Loucy (cell line): Measurements from ENCODE around the gene DES.

Experiments
- H2AFZ ChIP-seq: fragments of 200-600 bp; sonication (generic); 2 replicates; pipeline ENCODE4 v1.6.0; 2016; ENCODE audit warnings: antibody characterized with exemption, mild to moderate bottlenecking, low read length, moderate library complexity
- H3F3A ChIP-seq: fragments of 200-600 bp; 2 replicates; pipeline ENCODE4 v1.6.0; 2016; ENCODE audit warnings: antibody characterized with exemption, low read depth, mild to moderate bottlenecking
- H3K27me3 ChIP-seq: fragments of 200-600 bp; sonication (generic); 2 replicates; pipeline ENCODE4 v1.6.1; 2014; ENCODE audit warnings: low read length, mild to moderate bottlenecking; ENCODE audit not compliant: insufficient read depth, poor library complexity, severe bottlenecking
- H3K36me3 ChIP-seq: fragments of 200-600 bp; sonication (generic); 2 replicates; pipeline ENCODE4 v1.6.1; 2016; ENCODE audit warnings: low read length; ENCODE audit not compliant: insufficient read depth
- H3K4me1 ChIP-seq: fragments of 200-600 bp; sonication (generic); 2 replicates; pipeline ENCODE4 v1.5.1; 2014; ENCODE audit warnings: low read length, mild to moderate bottlenecking; ENCODE audit not compliant: insufficient read depth, poor library complexity, severe bottlenecking
- H3K4me2 ChIP-seq: fragments of 200-600 bp; sonication (generic); 2 replicates; pipeline ENCODE4 v1.6.0; 2014; ENCODE audit warnings: antibody characterized with exemption, low read length, low read depth, mild to moderate bottlenecking; ENCODE audit not compliant: poor library complexity, severe bottlenecking
- H3K4me3 ChIP-seq: fragments of 200-600 bp; sonication (generic); 2 replicates; pipeline ENCODE4 v1.5.1; 2014; ENCODE audit warnings: low read length, mild to moderate bottlenecking, mixed read lengths; ENCODE audit not compliant: poor library complexity, severe bottlenecking
- H3K79me2 ChIP-seq: fragments of 200-600 bp; sonication (generic); 2 replicates; pipeline ENCODE4 v1.6.1; 2014; ENCODE audit warnings: low read length; ENCODE audit not compliant: insufficient read depth
- H3K9ac ChIP-seq: fragments of 200-600 bp; sonication (generic); 2 replicates; pipeline ENCODE4 v1.6.0; 2014; ENCODE audit warnings: mild to moderate bottlenecking, low read depth, low read length, moderate library complexity; ENCODE audit not compliant: poor library complexity, severe bottlenecking
- H3K9me2 ChIP-seq: fragments of 200-600 bp; sonication (generic); replicated peaks from 2 replicates; pipeline ENCODE4 v1.6.1; 2016; ENCODE audit warnings: low read depth, low read length, mixed read lengths
- H3K9me3 ChIP-seq: fragments of 200-600 bp; sonication (generic); 2 replicates; pipeline ENCODE4 v1.6.1; 2014; ENCODE audit warnings: mild to moderate bottlenecking, antibody characterized with exemption, low read length, low read depth; ENCODE audit not compliant: insufficient read depth
- H4K20me1 ChIP-seq: fragments of 200-600 bp; sonication (generic); 2 replicates; pipeline ENCODE4 v1.6.0; 2014; ENCODE audit warnings: antibody characterized with exemption, low read length, mild to moderate bottlenecking; ENCODE audit not compliant: insufficient read depth, poor library complexity, severe bottlenecking
- EZH2phosphoT487 ChIP-seq: fragments of 200-600 bp; IDR thresholded peaks from 2 replicates; pipeline ENCODE4 v1.6.1; 2018; ENCODE audit warnings: antibody characterized with exemption, mild to moderate bottlenecking, moderate library complexity, borderline replicate concordance
- TF ChIP-seq, protein P1 (sequence below): fragments of 200-600 bp; sonication (generic); conservative IDR thresholded peaks from 2 replicates; pipeline ENCODE4 v1.5.1; 2014; ENCODE audit warnings: mild to moderate bottlenecking, antibody characterized with exemption, low read length

Gene DES

DNA sequence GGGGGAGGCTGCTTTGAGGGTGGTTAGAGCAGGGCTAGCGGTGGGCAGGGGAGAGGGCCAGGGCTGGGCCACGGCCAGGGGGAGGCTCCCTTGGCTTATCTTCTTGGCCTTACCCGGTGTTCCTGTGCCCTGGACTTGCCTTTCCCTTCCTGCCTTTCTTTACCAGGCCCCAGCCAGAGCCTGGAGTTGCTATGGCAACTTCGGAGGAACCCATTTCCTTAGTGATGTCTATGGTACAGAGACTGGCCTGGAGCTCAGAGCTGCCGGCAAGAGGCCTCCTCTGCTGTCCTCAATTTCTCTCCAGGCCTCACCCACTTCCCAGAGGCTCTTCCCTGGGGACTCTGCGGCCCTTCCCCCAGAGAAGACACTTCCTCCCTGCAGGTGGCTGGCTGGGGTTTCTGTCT is 27.9 kb downstream of the DES start:
- Histone ChIP-seq H3K9me3 (no peaks in the 10 kb centered on the region), H3K79me2 (no peaks in the 10 kb centered on the region), H3K36me3 (no peaks in the 10 kb centered on the region), H3K27me3 (no peaks in the 10 kb centered on the region), H2AFZ (no peak overlapping the region), H3K4me1 (peaks cover 9% of the 10 kb centered on the region), H3K4me3 (no peak overlapping the region), H3K9ac (no peak overlapping the region), H3F3A (no peaks in the 10 kb centered on the region), H3K4me2 (peak overlapping the region; percentile 12), H3K9me2 (no peaks in the 10 kb centered on the region), H4K20me1 (no peaks in the 10 kb centered on the region)
- TF ChIP-seq, protein P1, sequence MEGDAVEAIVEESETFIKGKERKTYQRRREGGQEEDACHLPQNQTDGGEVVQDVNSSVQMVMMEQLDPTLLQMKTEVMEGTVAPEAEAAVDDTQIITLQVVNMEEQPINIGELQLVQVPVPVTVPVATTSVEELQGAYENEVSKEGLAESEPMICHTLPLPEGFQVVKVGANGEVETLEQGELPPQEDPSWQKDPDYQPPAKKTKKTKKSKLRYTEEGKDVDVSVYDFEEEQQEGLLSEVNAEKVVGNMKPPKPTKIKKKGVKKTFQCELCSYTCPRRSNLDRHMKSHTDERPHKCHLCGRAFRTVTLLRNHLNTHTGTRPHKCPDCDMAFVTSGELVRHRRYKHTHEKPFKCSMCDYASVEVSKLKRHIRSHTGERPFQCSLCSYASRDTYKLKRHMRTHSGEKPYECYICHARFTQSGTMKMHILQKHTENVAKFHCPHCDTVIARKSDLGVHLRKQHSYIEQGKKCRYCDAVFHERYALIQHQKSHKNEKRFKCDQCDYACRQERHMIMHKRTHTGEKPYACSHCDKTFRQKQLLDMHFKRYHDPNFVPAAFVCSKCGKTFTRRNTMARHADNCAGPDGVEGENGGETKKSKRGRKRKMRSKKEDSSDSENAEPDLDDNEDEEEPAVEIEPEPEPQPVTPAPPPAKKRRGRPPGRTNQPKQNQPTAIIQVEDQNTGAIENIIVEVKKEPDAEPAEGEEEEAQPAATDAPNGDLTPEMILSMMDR, result no peak
- no peak for TF ChIP-seq EZH2phosphoT487

DNA sequence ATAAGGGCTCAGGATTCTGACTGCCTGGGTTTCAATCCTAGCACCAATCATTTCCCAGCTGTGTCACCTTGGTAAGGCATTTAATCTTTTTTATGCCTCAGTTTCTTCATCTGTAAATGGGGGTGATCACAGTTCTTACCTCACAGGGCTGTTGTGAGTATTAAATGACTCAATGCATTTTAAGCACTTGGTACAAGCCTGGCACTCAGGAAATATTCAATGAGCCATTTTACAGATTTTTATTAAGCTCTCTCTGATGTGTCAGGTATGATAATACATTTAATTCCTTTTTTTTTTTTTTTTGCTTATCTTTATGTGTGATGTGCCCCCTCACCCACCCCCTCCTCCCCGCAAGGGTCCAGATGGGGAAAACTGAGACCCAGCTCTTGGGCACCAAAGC is 28.5 kb downstream of the DES start:
- H3K4me1 ChIP-seq, result peaks cover 9% of the 10 kb centered on the region
- peak overlapping the region; percentile 12 for H3K4me2 ChIP-seq
- H3K27me3 ChIP-seq, result no peaks in the 10 kb centered on the region
- H3K79me2 ChIP-seq, result no peaks in the 10 kb centered on the region
- no peak overlapping the region for H3K9ac ChIP-seq
- H4K20me1 ChIP-seq, result no peaks in the 10 kb centered on the region
- TF ChIP-seq, protein P1, result no peak
- TF ChIP-seq EZH2phosphoT487, result no peak
- no peaks in the 10 kb centered on the region for H3K36me3 ChIP-seq
- H3K9me2 ChIP-seq, result no peaks in the 10 kb centered on the region
- no peaks in the 10 kb centered on the region for H3F3A ChIP-seq
- H3K4me3 ChIP-seq, result no peak overlapping the region
- H2AFZ ChIP-seq, result no peak overlapping the region
- H3K9me3 ChIP-seq, result no peaks in the 10 kb centered on the region

DNA sequence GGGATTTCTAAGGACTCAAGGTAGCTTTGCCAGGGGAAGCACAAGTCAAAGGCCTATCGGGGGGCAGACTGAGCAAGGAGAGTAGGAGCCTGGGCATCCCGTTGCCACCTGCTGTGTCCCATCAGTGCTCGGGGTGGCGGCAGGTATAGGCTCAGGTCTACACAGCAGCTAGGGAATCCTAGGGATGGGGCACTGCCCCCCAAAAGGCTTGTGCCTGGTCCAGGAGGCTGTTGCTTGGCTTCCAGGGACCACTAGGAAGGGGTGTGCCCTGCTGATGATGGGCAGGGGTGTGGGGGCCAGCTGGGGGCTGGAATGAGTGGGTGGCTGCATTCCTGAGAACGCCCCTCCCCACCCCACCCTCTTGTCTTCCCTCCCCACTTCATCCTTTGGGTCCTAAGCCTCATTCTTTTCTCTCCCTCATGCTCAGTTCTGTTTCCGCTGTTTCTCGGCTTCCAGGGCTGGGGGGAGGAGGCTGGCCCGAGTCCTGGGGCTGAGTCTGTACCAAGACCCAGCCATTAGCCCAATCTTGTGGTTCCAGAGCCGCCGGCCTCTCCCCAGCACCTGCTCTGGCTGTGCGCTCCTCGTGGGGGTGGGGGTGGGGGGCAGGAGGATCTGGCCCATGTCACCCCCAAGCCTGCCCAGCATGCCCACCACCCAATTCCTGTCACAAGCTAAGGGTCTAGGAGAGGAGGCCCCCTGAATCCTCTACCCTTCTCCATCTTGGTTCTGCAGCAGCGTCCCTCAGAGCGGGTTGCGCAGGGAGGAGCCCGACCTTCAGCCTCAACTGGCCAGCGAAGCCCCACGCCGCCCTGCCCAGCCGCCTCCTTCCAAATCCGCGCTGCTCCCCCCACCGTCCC is 29.3 kb downstream of the DES start:
- Histone ChIP-seq H3K4me2 (no peak overlapping the region), H4K20me1 (no peaks in the 10 kb centered on the region), H3K27me3 (no peaks in the 10 kb centered on the region), H3K4me3 (no peak overlapping the region), H3K79me2 (no peaks in the 10 kb centered on the region), H3F3A (no peaks in the 10 kb centered on the region), H3K9me3 (no peaks in the 10 kb centered on the region), H3K9ac (no peak overlapping the region), H2AFZ (no peak overlapping the region), H3K4me1 (peaks cover 9% of the 10 kb centered on the region), H3K36me3 (no peaks in the 10 kb centered on the region), H3K9me2 (no peaks in the 10 kb centered on the region)
- TF ChIP-seq, protein P1, result no peak
- no peak for TF ChIP-seq EZH2phosphoT487
